HepG2 (cell line): ENCODE results near the gene PDLIM7. TPM values are rescaled to one million over a fixed set of nuclear protein-coding genes. Genes with fewer than 3 reads are reported as not detected.

Experiments used
- GABPA ChIP-seq, 2 experiments: IDR thresholded peaks; 2 replicates each; pipeline ENCODE4 v1.6.1; 2011 to 2016; ENCODE audit warnings: low read depth in 2 of 2, low read length in 1 of 2, missing biosample characterization in 1 of 2, missing genetic modification characterization in 1 of 2
- HES4 ChIP-seq: sonication (generic); formaldehyde crosslinking; IDR thresholded peaks from 2 replicates; pipeline ENCODE4 v1.9.0; 2021; ENCODE audit warnings: mild to moderate bottlenecking, missing genetic modification reagents, borderline replicate concordance
- KLF6 ChIP-seq: IDR thresholded peaks from 2 replicates; pipeline ENCODE4 v1.8.0; 2016; ENCODE audit warnings: missing biosample characterization, missing genetic modification reagents
- MEIS2 ChIP-seq: sonication (generic); formaldehyde crosslinking; IDR thresholded peaks from 2 replicates; pipeline ENCODE4 v1.9.0; 2021; ENCODE audit warnings: mild to moderate bottlenecking, missing genetic modification reagents
- NR2F1 ChIP-seq, 2 experiments: fragments of 450-650 bp in 1 of 2; formaldehyde crosslinking in 1 of 2; IDR thresholded peaks; 2 replicates each; pipeline versions ENCODE4 v1.5.0 to v1.6.1; 2016 to 2020; ENCODE audit warnings: mild to moderate bottlenecking in 1 of 2, missing compliant biosample characterization in 1 of 2, missing genetic modification reagents in 1 of 2, moderate library complexity in 1 of 2
- RELA ChIP-seq: sonication (generic); formaldehyde crosslinking; IDR thresholded peaks from 2 replicates; pipeline ENCODE4 v1.4.0; 2020; ENCODE audit warnings: missing genetic modification reagents
- SALL2 ChIP-seq: sonication (generic); formaldehyde crosslinking; IDR thresholded peaks from 2 replicates; pipeline ENCODE4 v1.8.1; 2023; ENCODE audit warnings: mild to moderate bottlenecking, missing genetic modification reagents, inconsistent platforms
- SCMH1 ChIP-seq: sonication (generic); formaldehyde crosslinking; IDR thresholded peaks from 2 replicates; pipeline ENCODE4 v1.9.0; 2021; ENCODE audit warnings: missing genetic modification reagents, mild to moderate bottlenecking, borderline replicate concordance
- SP140L ChIP-seq: sonication (generic); formaldehyde crosslinking; IDR thresholded peaks from 2 replicates; pipeline ENCODE4 v1.4.0; 2020; ENCODE audit warnings: missing genetic modification reagents, borderline replicate concordance
- TCF7L2 ChIP-seq: IDR thresholded peaks from 2 replicates; pipeline ENCODE4 v1.6.1; 2011; ENCODE audit warnings: mild to moderate bottlenecking, low read depth, low read length, moderate library complexity
- TEAD3 ChIP-seq: optimal IDR thresholded peaks from 2 replicates; pipeline ENCODE3; 2016; ENCODE audit warnings: borderline replicate concordance
- WIZ ChIP-seq: sonication (generic); formaldehyde crosslinking; IDR thresholded peaks from 2 replicates; pipeline ENCODE4 v1.5.1; 2020; ENCODE audit warnings: mild to moderate bottlenecking, missing genetic modification reagents
- ZNF367 ChIP-seq: sonication (generic); formaldehyde crosslinking; IDR thresholded peaks from 2 replicates; pipeline ENCODE4 v1.4.0; 2020; ENCODE audit warnings: missing genetic modification reagents, borderline replicate concordance
- polyA plus RNA-seq, 8 experiments: library from polyadenylated mRNA; depleted of rRNA in 3 of 8; stranded (reverse) in 7 of 8; unstranded in 1 of 8; fragments of >200 nt; fragmentation: Illumina TruSeq in 4 of 8; extraction: Trizol in 4 of 8; gene quantifications; 2 replicates each; pipeline versions ENCODE4 v1.2.1 to v1.2.3, GENCODE V29; 2011 to 2016; ENCODE audit warnings: low read depth in 4 of 8, missing spikeins in 1 of 8, mixed read lengths in 1 of 8; ENCODE audit not compliant: insufficient read depth in 1 of 8
- total RNA-seq, 5 experiments: library from RNA; depleted of rRNA; stranded (reverse); fragments of >200 nt; fragmentation: Illumina TruSeq; extraction: Trizol; gene quantifications; 2 replicates each; pipeline ENCODE4 v1.2.3, GENCODE V29; 2016; ENCODE audit warnings: low read depth in 1 of 5
- TF ChIP-seq, protein P1 (sequence below), 2 experiments: IDR thresholded peaks; 2 replicates each; pipeline ENCODE4 v1.6.1; 2011 to 2012; ENCODE audit warnings: low read length in 2 of 2, borderline replicate concordance in 1 of 2, low read depth in 1 of 2, mild to moderate bottlenecking in 1 of 2, moderate library complexity in 1 of 2
- TF ChIP-seq, protein P2 (sequence below): sonication (generic); formaldehyde crosslinking; IDR thresholded peaks from 2 replicates; pipeline ENCODE4 v1.4.0; 2020; ENCODE audit warnings: mild to moderate bottlenecking, missing genetic modification reagents
- TF ChIP-seq, protein P3 (sequence below): sonication (generic); formaldehyde crosslinking; IDR thresholded peaks from 2 replicates; pipeline ENCODE4 v1.4.0; 2020; ENCODE audit warnings: missing genetic modification reagents

PDLIM7 gene
- total and polyA plus RNA-seq, 2 of the 13 experiments (the other 11 are each of a cell fraction or from before 2014, with no cell fraction given) = 21.1 to 31.3 TPM

DNA sequence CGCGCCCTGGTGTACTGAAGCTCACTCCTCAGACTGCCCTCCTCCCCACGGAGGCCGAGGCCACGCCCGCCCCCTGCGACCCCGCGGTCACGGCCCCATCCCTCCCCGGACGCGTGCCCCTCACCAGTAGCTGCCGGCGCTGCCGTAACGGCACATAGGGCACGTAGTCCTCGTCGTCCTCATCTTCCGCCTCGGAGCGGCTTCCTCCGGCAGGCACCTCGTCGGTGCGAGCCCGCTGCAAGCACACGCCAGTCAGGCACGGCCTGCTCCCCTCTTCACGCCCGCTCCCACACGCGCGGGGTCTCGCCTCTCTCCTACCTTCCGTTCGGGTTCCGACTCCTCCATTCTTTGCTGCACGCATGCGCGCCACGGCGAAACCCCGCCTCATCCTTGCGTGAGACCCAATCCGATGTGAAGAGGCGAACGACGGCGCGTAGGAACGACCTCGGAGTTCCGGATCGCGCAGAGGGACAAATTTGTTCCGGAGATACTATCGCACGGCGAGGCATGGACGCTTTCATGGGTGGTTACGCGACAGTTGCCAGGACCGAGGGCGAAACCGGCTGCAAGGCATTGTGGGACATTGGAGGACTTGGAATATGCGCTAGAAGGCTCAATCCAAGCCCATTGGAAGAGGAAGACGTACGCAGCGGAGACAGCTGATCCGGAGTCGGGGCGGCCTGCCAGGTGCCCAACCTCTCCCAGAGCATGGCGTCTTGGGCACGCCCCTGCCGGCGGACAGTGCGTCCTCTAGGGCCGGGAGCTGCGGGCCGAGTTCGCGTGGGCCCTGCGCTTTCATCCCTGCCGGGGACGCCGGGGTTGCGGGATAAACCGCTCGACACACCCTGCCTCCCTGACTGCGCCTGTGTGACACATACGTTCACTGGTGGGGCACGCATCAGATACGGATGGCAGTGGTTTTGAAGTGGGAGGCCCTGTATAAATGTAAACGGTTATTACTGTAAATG, 19.5 kb upstream of the PDLIM7 start, which contains the start of gene DDX41 (continued):
- TF ChIP-seq SCMH1 (CRISPR knock-in tag) = no peak
- TF ChIP-seq, protein P1, sequence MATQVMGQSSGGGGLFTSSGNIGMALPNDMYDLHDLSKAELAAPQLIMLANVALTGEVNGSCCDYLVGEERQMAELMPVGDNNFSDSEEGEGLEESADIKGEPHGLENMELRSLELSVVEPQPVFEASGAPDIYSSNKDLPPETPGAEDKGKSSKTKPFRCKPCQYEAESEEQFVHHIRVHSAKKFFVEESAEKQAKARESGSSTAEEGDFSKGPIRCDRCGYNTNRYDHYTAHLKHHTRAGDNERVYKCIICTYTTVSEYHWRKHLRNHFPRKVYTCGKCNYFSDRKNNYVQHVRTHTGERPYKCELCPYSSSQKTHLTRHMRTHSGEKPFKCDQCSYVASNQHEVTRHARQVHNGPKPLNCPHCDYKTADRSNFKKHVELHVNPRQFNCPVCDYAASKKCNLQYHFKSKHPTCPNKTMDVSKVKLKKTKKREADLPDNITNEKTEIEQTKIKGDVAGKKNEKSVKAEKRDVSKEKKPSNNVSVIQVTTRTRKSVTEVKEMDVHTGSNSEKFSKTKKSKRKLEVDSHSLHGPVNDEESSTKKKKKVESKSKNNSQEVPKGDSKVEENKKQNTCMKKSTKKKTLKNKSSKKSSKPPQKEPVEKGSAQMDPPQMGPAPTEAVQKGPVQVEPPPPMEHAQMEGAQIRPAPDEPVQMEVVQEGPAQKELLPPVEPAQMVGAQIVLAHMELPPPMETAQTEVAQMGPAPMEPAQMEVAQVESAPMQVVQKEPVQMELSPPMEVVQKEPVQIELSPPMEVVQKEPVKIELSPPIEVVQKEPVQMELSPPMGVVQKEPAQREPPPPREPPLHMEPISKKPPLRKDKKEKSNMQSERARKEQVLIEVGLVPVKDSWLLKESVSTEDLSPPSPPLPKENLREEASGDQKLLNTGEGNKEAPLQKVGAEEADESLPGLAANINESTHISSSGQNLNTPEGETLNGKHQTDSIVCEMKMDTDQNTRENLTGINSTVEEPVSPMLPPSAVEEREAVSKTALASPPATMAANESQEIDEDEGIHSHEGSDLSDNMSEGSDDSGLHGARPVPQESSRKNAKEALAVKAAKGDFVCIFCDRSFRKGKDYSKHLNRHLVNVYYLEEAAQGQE (IDR thresholded peaks at IDR 0.05; ENCODE audit: borderline replicate concordance in 1 of 2, low read depth in 1 of 2, low read length in 2 of 2) = peak in 1 of 2 experiments; percentile 45; a peak in 2 of 4 replicates
- TF ChIP-seq MEIS2 (CRISPR knock-in tag) = peak; percentile 55; the same call in 1 of the 2 replicates
- no peak for TF ChIP-seq KLF6 (CRISPR knock-in tag)
- TF ChIP-seq NR2F1 (CRISPR knock-in tag; IDR thresholded peaks at IDR 0.05) = peak in 1 of 2 experiments; percentile 33; a peak in 1 of 4 replicates
- TF ChIP-seq, protein P2, sequence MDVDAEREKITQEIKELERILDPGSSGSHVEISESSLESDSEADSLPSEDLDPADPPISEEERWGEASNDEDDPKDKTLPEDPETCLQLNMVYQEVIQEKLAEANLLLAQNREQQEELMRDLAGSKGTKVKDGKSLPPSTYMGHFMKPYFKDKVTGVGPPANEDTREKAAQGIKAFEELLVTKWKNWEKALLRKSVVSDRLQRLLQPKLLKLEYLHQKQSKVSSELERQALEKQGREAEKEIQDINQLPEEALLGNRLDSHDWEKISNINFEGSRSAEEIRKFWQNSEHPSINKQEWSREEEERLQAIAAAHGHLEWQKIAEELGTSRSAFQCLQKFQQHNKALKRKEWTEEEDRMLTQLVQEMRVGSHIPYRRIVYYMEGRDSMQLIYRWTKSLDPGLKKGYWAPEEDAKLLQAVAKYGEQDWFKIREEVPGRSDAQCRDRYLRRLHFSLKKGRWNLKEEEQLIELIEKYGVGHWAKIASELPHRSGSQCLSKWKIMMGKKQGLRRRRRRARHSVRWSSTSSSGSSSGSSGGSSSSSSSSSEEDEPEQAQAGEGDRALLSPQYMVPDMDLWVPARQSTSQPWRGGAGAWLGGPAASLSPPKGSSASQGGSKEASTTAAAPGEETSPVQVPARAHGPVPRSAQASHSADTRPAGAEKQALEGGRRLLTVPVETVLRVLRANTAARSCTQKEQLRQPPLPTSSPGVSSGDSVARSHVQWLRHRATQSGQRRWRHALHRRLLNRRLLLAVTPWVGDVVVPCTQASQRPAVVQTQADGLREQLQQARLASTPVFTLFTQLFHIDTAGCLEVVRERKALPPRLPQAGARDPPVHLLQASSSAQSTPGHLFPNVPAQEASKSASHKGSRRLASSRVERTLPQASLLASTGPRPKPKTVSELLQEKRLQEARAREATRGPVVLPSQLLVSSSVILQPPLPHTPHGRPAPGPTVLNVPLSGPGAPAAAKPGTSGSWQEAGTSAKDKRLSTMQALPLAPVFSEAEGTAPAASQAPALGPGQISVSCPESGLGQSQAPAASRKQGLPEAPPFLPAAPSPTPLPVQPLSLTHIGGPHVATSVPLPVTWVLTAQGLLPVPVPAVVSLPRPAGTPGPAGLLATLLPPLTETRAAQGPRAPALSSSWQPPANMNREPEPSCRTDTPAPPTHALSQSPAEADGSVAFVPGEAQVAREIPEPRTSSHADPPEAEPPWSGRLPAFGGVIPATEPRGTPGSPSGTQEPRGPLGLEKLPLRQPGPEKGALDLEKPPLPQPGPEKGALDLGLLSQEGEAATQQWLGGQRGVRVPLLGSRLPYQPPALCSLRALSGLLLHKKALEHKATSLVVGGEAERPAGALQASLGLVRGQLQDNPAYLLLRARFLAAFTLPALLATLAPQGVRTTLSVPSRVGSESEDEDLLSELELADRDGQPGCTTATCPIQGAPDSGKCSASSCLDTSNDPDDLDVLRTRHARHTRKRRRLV (CRISPR knock-in tag) = peak; percentile 86; the same call in 1 of the 2 replicates
- peak; percentile 74; the same call in 1 of the 2 replicates for TF ChIP-seq SP140L (CRISPR knock-in tag)
- peak; percentile 45; the same call in 1 of the 2 replicates for TF ChIP-seq HES4 (CRISPR knock-in tag)
- TF ChIP-seq, protein P3, sequence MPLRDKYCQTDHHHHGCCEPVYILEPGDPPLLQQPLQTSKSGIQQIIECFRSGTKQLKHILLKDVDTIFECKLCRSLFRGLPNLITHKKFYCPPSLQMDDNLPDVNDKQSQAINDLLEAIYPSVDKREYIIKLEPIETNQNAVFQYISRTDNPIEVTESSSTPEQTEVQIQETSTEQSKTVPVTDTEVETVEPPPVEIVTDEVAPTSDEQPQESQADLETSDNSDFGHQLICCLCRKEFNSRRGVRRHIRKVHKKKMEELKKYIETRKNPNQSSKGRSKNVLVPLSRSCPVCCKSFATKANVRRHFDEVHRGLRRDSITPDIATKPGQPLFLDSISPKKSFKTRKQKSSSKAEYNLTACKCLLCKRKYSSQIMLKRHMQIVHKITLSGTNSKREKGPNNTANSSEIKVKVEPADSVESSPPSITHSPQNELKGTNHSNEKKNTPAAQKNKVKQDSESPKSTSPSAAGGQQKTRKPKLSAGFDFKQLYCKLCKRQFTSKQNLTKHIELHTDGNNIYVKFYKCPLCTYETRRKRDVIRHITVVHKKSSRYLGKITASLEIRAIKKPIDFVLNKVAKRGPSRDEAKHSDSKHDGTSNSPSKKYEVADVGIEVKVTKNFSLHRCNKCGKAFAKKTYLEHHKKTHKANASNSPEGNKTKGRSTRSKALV (CRISPR knock-in tag) = 0 out of 2 replicates have a peak, but pooled peaks have one; percentile 46
- TF ChIP-seq TCF7L2 = no peak
- peak; percentile 85 for TF ChIP-seq TEAD3 (CRISPR knock-in tag)
- peak; percentile 86 for TF ChIP-seq RELA (CRISPR knock-in tag)
- 0 out of 2 replicates have a peak, but pooled peaks have one; percentile 57 for TF ChIP-seq ZNF367
- TF ChIP-seq WIZ = no peak
- TF ChIP-seq SALL2 (CRISPR knock-in tag) = peak; percentile 96
- no peak for TF ChIP-seq GABPA (IDR thresholded peaks at IDR 0.05; ENCODE audit: low read depth, low read length)
- TF ChIP-seq GABPA (CRISPR knock-in tag; IDR thresholded peaks at IDR 0.05; ENCODE audit: low read depth) = peak; percentile 87
